Spinal cord (tissue), 10 donors: Measurements from ENCODE around the gene FTCD. TPM values are rescaled to one million over a fixed set of nuclear protein-coding genes. Genes with fewer than 3 reads are reported as not detected.

Source experiments
- DNase-seq, 6 donors: peaks; one replicate each; pipeline versions ENCODE4 v3.0.0 to v3.0.0-alpha.2; 2013 to 2015; ENCODE audit warnings: low spot score in 6 of 6, low read depth in 4 of 6
- H3K27ac ChIP-seq: one replicate; pipeline ENCODE4 v1.5.1; 2013; ENCODE audit warnings: low read depth, low read length, control low read depth
- H3K27me3 ChIP-seq: one replicate; pipeline ENCODE4 v1.6.1; 2013; ENCODE audit warnings: low read length; ENCODE audit not compliant: control insufficient read depth, insufficient read depth
- H3K36me3 ChIP-seq: one replicate; pipeline ENCODE4 v1.6.1; 2013; ENCODE audit warnings: low read length; ENCODE audit not compliant: control insufficient read depth, insufficient read depth
- H3K4me1 ChIP-seq: one replicate; pipeline ENCODE4 v1.6.1; 2013; ENCODE audit warnings: low read length; ENCODE audit not compliant: control insufficient read depth, insufficient read depth
- H3K4me3 ChIP-seq: one replicate; pipeline ENCODE4 v1.5.1; 2013; ENCODE audit warnings: low read depth, low read length, control low read depth
- H3K9me3 ChIP-seq: one replicate; pipeline ENCODE4 v1.6.1; 2013; ENCODE audit warnings: low read length; ENCODE audit not compliant: control insufficient read depth, insufficient read depth
- WGBS: methylation state at CpG from one replicate; pipeline ENCODE4 v1.1.5; 2013; ENCODE audit warnings: missing lambda C conversion rate; ENCODE audit not compliant: insufficient coverage; 5-methylcytosine and 5-hydroxymethylcytosine counted together
- polyA plus RNA-seq, 2 donors: library from polyadenylated mRNA; unstranded; fragments of 120-200 nt; gene quantifications; one replicate each; pipeline ENCODE4 v1.2.1, GENCODE V29; 2013; ENCODE audit not compliant: insufficient read length in 2 of 2
- total RNA-seq, 2 donors: library from RNA; depleted of rRNA in 1 of 2; stranded (reverse); fragments of 120-200 nt in 1 of 2; fragments of >200 nt in 1 of 2; gene quantifications; one replicate each; pipeline versions ENCODE4 v1.2.3 to v1.2.4, GENCODE V29; 2013 to 2014
- donor health status: healthy.

FTCD gene
- total and polyA plus RNA-seq, 4 donors, result 0.50 to 6.0 (median 3.4) TPM

DNA sequence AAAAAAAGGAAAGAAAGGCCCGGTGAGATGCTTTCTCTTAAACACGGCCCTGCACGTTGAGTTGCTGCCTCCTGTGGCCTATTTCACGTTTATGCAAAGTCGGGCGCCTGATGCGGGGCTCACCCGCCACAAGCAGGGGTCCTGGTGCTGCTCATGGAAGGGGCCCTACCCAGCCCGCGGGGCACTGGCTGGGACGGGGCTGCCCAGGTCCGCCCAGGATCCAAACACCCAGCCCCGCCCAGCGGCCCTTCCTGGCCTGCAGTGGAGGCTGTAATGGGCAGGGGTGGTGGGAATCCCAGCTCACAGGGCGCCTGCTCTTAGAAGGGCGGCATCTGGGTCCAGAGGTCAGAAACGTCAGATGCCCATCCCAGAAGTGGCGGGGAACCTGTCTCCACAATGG is 55.9 kb downstream of the FTCD start:
- Histone ChIP-seq H3K36me3 (no peaks in the 10 kb centered on the region), H3K27me3 (peaks cover 26% of the 10 kb centered on the region), H3K27ac (no peak overlapping the region), H3K9me3 (peaks cover 5% of the 10 kb centered on the region), H3K4me1 (peaks cover 7% of the 10 kb centered on the region), H3K4me3 (peak overlapping the region; percentile 33)
- DNase-seq, result peak in 1 of 6 donors; percentile 4
- WGBS, result 40% methylated on average over 16 of the region's 18 CpGs

- 1% methylated on average over 82 of the region's 94 CpGs for WGBS
- peak in 1 of 6 donors; percentile 22 for DNase-seq
- Histone ChIP-seq H3K9me3 (peaks cover 3% of the 10 kb centered on the region), H3K27me3 (peaks cover 26% of the 10 kb centered on the region), H3K4me3 (peak overlapping the region; percentile 33), H3K36me3 (no peaks in the 10 kb centered on the region), H3K4me1 (peaks cover 7% of the 10 kb centered on the region), H3K27ac (no peak overlapping the region)
Observed at GRCh38 chr21:46098303-46099141, 56.9 kb downstream of the FTCD start.

DNA sequence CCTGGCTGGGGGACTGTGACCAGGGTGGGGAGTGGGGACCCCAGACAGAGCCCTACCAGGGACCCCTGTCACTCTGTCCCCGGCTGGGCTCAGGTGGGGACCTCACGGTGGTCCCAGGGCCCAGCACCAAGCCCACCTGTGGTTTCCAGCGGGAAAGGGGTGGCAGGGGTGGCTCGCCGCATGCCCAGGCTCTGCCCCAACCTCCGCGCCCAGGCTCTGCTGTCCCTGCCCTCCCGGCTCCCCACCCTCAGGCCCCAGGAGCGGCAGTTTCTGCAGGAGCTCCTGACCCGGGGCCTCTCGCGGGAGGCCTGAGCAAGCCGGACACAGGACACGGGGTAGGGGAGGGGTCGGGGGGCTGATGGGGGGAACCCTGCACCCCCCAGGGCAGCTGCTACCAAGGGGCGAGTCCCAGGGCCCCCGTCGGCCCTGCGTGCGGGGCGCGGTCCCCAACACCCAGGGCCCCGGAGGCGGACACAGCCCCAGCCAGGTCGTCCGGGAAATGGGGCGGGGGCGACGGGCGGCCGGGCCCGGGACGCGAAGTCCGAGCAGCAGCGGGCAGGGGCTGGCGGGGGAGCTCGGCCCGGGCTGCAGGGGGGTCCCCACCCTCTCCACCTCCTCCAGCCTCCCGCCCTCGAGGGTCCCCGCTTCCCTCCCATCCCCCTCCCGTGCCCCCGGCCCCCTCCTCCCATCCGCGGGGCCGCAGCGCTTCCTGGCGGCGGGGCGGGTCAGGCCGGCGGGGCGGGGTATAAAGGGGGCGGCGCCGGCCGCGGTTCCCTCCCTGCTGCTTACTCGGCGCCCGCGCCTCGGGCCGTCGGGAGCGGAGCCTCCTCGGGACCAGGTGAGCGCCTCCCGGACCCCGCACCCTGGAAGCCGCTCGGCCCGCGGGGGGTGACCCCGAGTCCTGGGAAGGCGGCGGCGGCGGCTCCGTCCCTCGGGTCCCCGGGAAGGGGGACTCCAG is 57.8 kb downstream of the FTCD start, which contains the start of gene COL6A2:
Gene COL6A2, plus strand, starts transcription at position 777 of the 958 bp plus-strand sequence.
- Histone ChIP-seq H3K27me3 (peaks cover 26% of the 10 kb centered on the region), H3K27ac (no peak within 1 kb of the TSS), H3K4me1 (peaks cover 7% of the 10 kb centered on the region), H3K4me3 (peak within 1 kb of the TSS; percentile 33), H3K36me3 (no peaks in the 10 kb centered on the region), H3K9me3 (no peaks in the 10 kb centered on the region)
- peak in 2 of 6 donors; percentile 2 to 67 for DNase-seq
- WGBS, result 8% methylated on average over 77 of the region's 83 CpGs

DNA sequence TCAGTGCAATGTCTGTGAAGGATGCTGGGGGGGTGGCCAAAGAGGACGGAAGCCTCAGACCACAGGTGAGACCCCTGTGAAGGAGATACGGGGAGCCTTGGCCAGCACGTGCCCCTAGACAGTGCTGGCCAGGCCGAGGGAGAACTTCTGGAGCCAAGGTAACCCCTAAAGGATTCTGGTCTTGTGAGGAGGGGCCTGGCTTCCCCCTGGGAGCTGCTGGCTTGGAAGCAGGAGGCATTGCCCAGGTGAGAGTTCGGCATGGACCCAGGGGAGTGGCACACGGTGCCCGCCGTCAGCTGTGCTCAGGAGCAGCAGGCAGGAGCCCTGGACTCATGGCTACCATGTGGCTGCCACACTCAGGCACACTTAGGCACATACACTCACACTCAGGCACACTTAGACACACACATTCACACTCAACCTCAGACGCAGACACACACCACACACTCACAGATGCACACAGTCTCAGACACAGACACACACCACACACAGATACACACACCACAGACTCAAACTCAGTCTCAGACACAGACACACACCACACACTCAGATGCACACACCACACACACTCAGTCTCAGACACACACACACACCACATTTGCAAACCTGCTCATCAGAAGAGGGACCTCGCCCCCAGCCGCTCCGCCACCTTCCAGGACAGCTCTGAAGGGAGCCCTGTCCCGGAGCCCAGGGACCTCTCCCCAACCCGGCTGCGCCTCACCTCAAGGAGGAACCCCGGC is 58.6 kb downstream of the FTCD start:
- no peaks in the 10 kb centered on the region for H3K9me3 ChIP-seq
- WGBS, result 88% methylated on average over 14 of the region's 16 CpGs
- no peak for DNase-seq
- H3K27ac ChIP-seq, result no peak overlapping the region
- peaks cover 26% of the 10 kb centered on the region for H3K27me3 ChIP-seq
- H3K4me1 ChIP-seq, result peaks cover 7% of the 10 kb centered on the region
- no peaks in the 10 kb centered on the region for H3K36me3 ChIP-seq
- H3K4me3 ChIP-seq, result no peak overlapping the region

DNA sequence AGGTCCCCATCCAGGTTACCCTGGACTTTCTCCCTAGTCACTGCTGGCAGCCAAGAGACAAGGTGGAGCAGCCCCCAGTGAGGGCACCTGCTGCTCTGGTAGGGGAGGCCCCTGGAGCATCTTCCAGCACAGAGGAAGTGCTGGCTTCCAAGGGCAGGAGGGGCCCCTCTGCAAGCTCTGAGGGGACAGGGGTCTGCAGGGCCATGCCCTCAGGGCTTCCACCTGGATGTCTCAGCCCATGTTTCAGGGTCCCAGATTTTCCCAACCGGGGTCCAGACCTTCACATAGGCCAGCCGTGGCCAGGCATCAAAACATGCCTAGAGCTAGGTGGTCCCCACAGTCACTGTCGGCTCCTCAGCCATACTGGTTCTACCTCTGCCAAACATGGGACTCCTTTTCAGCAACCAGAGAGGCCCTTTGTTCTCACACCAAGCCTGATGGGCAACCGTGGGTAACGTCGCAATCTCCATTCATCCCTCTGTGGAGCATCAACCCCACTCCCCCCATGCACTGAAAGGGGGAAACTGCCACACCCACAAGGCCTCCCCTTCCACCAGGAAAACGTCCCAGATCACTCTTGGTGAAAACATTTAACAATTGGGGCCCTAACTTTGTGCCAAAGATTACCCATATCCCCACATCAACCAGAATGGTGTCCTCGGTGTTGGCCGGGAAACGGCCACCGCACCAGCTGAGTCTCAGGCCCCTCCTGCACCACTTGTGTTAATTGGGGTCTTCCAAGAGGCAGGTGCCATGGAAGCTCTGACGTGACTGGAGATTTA is 59.4 kb downstream of the FTCD start:
- Histone ChIP-seq H3K4me1 (peaks cover 7% of the 10 kb centered on the region), H3K9me3 (no peaks in the 10 kb centered on the region), H3K27ac (no peak overlapping the region), H3K4me3 (no peak overlapping the region), H3K36me3 (no peaks in the 10 kb centered on the region), H3K27me3 (peaks cover 26% of the 10 kb centered on the region)
- DNase-seq, result no peak
- WGBS, result 83% methylated on average over 12 of the region's 12 CpGs

DNA sequence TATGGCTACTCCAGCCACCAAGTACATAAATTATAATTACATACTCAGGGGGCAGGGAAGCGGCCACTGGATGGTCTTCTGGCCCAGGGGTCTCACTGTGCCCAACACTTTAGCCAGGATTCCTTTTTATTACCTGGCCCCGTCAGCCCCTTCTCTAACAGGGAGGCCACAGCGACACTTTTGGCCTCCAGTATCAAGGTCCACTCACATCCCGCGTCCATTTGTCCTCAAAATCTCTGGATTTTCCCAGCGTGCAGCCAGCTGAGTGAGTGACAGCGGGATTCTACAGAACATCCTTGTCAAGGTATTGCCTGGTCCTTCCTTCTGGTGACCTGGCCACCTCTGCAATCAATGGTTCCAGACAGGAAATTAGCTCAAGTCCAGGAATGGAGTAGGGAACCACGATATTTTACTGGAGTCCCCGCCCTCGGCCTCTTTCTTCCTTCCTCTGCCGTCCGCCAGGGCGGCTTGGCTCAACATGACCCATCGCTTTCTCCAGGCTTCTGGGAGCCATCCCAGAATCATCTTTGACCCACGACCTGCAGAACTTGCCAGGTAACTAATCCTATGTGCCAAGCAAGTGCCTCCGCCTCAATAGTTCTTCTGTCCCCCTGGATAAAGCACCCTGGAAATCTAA is 60.2 kb downstream of the FTCD start:
- no peaks in the 10 kb centered on the region for H3K36me3 ChIP-seq
- peaks cover 7% of the 10 kb centered on the region for H3K4me1 ChIP-seq
- WGBS, result 83% methylated on average over 16 of the region's 16 CpGs
- no peak for DNase-seq
- no peak overlapping the region for H3K27ac ChIP-seq
- H3K9me3 ChIP-seq, result no peaks in the 10 kb centered on the region
- H3K4me3 ChIP-seq, result no peak overlapping the region
- peaks cover 18% of the 10 kb centered on the region for H3K27me3 ChIP-seq

DNA sequence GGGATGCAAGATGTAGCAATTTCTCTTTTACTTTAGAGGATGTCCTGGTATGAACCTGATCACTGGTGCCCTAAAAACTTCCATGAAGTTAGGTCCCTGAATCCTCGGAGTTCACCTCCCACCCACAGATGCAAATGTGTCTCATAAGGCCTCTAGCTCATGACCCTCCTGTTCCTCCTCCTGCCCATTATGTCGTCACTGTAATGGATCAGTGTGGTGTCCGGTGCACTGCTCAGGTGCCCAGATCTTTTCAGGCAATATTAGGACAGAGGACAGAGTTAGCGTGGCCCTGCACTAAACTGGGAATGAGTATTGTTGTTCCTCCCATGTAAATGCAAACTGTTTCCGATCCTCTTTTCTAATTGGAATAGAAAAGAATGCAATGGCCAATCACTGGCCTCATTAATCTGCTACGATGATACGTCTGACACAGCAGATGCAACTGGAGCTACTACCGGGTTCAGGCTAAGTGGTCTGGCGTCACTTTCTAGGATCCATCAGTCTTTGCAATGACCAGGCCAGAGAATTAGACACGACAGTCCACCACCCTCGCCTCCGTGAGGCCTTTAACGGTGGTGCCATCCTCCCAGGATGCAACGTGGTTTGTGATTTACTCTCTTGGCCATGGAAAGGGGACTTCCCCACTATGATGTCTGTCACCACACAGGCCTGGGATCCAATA is 60.8 kb downstream of the FTCD start:
- 75% methylated on average over 12 of the region's 14 CpGs for WGBS
- Histone ChIP-seq H3K27ac (no peak overlapping the region), H3K4me3 (no peak overlapping the region), H3K4me1 (peaks cover 6% of the 10 kb centered on the region), H3K9me3 (peaks cover under 1% of the 10 kb centered on the region), H3K27me3 (peaks cover 12% of the 10 kb centered on the region), H3K36me3 (no peaks in the 10 kb centered on the region)
- DNase-seq, result no peak

DNA sequence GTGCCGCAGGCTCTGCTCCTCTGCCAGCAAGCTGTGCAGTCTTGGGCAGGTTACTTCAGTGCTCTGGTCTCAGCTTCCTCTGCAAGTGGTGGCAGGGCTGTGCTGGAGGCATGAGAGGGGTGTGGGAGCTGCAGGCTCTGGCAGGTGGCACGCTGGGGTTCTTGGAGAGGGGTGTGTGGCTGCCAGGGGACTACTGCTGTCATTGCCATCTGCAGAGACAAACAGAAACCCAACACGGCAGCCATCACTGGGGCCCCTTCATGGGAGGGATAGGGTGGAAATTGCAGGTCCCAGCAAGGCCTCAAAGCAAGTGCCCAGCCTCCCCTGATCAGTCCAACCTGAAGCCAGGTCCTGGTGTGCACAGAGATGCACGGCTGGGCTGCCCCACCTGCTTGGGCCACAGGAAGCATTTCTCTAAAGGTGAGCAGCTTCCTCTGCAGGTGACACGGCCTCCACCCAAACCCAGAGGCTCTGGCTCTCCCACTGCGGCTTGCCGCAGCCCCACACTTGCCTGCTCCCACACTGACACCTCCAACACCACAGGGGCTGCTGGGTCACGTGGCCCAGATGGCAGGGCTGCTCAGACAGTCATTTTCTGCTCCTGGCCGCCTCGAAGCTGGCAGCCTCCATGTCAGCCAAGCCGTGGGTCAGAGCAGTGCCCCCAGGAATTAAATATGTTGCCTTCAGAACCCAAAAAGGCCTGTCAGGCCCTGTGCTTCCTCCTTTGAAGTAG is 61.5 kb downstream of the FTCD start:
- no peak overlapping the region for H3K4me3 ChIP-seq
- no peak overlapping the region for H3K27ac ChIP-seq
- DNase-seq, result no peak
- peaks cover 2% of the 10 kb centered on the region for H3K9me3 ChIP-seq
- WGBS, result 83% methylated on average over 10 of the region's 11 CpGs
- H3K36me3 ChIP-seq, result no peaks in the 10 kb centered on the region
- peaks cover under 1% of the 10 kb centered on the region for H3K4me1 ChIP-seq
- H3K27me3 ChIP-seq, result peaks cover 5% of the 10 kb centered on the region
